ENCODE results near the gene DDRGK1. TPM values are rescaled to one million over a fixed set of nuclear protein-coding genes. Genes with fewer than 3 reads are reported as not detected.

DDRGK1 gene
- total RNA-seq, 1 experiment from 2014 or later: 65.5 TPM

DNA sequence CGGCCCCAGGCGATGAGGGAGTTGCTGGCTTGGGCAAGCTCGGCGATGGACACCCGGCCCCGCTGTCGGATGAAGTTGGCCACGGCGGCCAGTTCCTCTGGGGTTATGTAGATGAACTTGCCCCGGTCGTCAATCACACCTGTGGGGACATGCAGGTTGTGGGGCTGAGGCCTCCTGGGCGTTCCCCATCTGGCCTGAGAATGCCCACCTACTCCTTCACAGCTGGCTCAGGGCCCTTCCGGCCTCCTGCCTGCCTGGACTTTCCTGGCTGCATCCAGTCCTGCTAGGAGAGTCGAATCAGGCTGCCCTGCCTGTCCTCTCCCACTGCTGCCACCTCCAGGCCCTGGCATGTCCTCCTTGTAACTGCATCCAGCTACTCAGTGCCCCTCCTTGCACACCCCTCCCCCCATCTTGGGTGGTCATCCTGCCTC lies 13.8 kb downstream of the DDRGK1 start:
- no peaks in the 10 kb centered on the region for H3K9me3 ChIP-seq (ENCODE audit: control insufficient read depth, insufficient read depth, low read depth, low read length)
- DNase-seq (ENCODE audit: low read depth, low spot score): no peak
- POLR2A ChIA-PET: no interaction called here
- TF ChIP-seq, protein P1, sequence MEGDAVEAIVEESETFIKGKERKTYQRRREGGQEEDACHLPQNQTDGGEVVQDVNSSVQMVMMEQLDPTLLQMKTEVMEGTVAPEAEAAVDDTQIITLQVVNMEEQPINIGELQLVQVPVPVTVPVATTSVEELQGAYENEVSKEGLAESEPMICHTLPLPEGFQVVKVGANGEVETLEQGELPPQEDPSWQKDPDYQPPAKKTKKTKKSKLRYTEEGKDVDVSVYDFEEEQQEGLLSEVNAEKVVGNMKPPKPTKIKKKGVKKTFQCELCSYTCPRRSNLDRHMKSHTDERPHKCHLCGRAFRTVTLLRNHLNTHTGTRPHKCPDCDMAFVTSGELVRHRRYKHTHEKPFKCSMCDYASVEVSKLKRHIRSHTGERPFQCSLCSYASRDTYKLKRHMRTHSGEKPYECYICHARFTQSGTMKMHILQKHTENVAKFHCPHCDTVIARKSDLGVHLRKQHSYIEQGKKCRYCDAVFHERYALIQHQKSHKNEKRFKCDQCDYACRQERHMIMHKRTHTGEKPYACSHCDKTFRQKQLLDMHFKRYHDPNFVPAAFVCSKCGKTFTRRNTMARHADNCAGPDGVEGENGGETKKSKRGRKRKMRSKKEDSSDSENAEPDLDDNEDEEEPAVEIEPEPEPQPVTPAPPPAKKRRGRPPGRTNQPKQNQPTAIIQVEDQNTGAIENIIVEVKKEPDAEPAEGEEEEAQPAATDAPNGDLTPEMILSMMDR (IDR thresholded peaks at IDR 0.05): no peak
- TF ChIP-seq, protein P2, sequence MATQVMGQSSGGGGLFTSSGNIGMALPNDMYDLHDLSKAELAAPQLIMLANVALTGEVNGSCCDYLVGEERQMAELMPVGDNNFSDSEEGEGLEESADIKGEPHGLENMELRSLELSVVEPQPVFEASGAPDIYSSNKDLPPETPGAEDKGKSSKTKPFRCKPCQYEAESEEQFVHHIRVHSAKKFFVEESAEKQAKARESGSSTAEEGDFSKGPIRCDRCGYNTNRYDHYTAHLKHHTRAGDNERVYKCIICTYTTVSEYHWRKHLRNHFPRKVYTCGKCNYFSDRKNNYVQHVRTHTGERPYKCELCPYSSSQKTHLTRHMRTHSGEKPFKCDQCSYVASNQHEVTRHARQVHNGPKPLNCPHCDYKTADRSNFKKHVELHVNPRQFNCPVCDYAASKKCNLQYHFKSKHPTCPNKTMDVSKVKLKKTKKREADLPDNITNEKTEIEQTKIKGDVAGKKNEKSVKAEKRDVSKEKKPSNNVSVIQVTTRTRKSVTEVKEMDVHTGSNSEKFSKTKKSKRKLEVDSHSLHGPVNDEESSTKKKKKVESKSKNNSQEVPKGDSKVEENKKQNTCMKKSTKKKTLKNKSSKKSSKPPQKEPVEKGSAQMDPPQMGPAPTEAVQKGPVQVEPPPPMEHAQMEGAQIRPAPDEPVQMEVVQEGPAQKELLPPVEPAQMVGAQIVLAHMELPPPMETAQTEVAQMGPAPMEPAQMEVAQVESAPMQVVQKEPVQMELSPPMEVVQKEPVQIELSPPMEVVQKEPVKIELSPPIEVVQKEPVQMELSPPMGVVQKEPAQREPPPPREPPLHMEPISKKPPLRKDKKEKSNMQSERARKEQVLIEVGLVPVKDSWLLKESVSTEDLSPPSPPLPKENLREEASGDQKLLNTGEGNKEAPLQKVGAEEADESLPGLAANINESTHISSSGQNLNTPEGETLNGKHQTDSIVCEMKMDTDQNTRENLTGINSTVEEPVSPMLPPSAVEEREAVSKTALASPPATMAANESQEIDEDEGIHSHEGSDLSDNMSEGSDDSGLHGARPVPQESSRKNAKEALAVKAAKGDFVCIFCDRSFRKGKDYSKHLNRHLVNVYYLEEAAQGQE (IDR thresholded peaks at IDR 0.05; ENCODE audit: insufficient read depth in 1 of 2, low read depth in 2 of 2, low read length in 1 of 2): no peak
- TF ChIP-seq TCF7L2 (IDR thresholded peaks at IDR 0.05; ENCODE audit: low read depth, low read length): no peak
- TF ChIP-seq POLR2AphosphoS5 (IDR thresholded peaks at IDR 0.05; ENCODE audit: low read depth, low read length): no peak
- no peak for TF ChIP-seq SIN3A (IDR thresholded peaks at IDR 0.05; ENCODE audit: borderline replicate concordance, insufficient read depth, low read depth, low read length)
- ATAC-seq: peak; percentile 54; the same call in 1 of the 2 replicates
- H3K4me3 ChIP-seq (ENCODE audit: low read depth in 2 of 2, low read length in 2 of 2): no peak overlapping the region
- H3K27ac ChIP-seq (ENCODE audit: low read length): no peak overlapping the region
- intact Hi-C loops (cut with micrococcal nuclease; ENCODE audit: unreplicated experiment): no loop called here
- no TSS peak for BruUV-seq (replicated peaks)
- H3K36me3 ChIP-seq (ENCODE audit: control insufficient read depth, insufficient read depth, low read length): 0 out of 2 replicates have a peak, but pooled peaks cover 2% of the 10 kb centered on the region
- H3K4me1 ChIP-seq (ENCODE audit: control insufficient read depth, insufficient read depth, low read length): no peaks in the 10 kb centered on the region
- CTCF ChIA-PET: interaction anchor here (0.5 kb wide), 1 partner anchor 75 kb away, joined by 6 read pairs; no protein-coding TSS in a partner anchor
- no peaks in the 10 kb centered on the region for H3K27me3 ChIP-seq (ENCODE audit: control insufficient read depth, insufficient read depth, low read length)
- in situ Hi-C loops (cut with HindIII; ENCODE audit: low pct_unique_long_range_greater_than_20kb, low sequenced_read_pairs): no loop called here

DNA sequence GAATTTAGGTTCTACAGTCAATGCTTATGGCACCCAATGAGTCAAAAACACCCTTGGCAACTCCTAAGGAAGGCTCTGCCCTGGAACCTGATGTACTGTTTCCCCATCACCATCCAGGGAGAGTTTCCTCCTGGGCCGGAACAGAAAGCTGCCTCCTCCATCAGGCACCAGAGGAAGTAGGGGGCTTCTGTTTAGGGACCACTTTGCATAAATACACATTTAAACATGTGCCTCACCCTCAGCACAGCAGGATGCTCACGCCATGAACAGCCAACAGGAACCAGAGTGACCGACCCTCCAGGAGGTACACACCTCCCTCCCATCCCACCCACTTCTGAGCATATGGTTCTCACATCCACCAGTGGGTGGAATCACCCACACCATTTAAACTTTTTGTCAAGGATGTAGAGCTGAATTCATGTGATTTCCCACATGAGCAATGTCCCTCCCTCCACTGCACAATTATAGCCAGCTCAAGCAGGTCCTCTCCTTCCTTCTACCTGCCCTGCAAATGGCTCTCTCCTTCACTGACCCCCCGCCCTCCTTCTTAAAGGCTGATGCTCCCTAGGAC lies 14.8 kb downstream of the DDRGK1 start:
- intact Hi-C loops (cut with micrococcal nuclease; ENCODE audit: unreplicated experiment): no loop called here
- CTCF ChIA-PET: no interaction called here
- H3K4me3 ChIP-seq (ENCODE audit: low read depth in 2 of 2, low read length in 2 of 2): no peak overlapping the region
- no peaks in the 10 kb centered on the region for H3K4me1 ChIP-seq (ENCODE audit: control insufficient read depth, insufficient read depth, low read length)
- H3K27me3 ChIP-seq (ENCODE audit: control insufficient read depth, insufficient read depth, low read length): no peaks in the 10 kb centered on the region
- in situ Hi-C loops (cut with HindIII; ENCODE audit: low pct_unique_long_range_greater_than_20kb, low sequenced_read_pairs): no loop called here
- H3K36me3 ChIP-seq (ENCODE audit: control insufficient read depth, insufficient read depth, low read length): 0 out of 2 replicates have a peak, but pooled peaks cover 2% of the 10 kb centered on the region
- no peak overlapping the region for H3K27ac ChIP-seq (ENCODE audit: low read length)
- no peaks in the 10 kb centered on the region for H3K9me3 ChIP-seq (ENCODE audit: control insufficient read depth, insufficient read depth, low read depth, low read length)
- no TSS peak for BruUV-seq (replicated peaks)
- DNase-seq (ENCODE audit: low read depth, low spot score) (no peak), ATAC-seq (no peak)
- POLR2A ChIA-PET: no interaction called here
- TF ChIP-seq, protein P2 (IDR thresholded peaks at IDR 0.05; ENCODE audit: insufficient read depth in 1 of 2, low read depth in 2 of 2, low read length in 1 of 2): no peak
- TF ChIP-seq, protein P1 (IDR thresholded peaks at IDR 0.05): no peak
- no peak for TF ChIP-seq POLR2AphosphoS5 (IDR thresholded peaks at IDR 0.05; ENCODE audit: low read depth, low read length)
- TF ChIP-seq TCF7L2 (IDR thresholded peaks at IDR 0.05; ENCODE audit: low read depth, low read length): no peak
- TF ChIP-seq SIN3A (IDR thresholded peaks at IDR 0.05; ENCODE audit: borderline replicate concordance, insufficient read depth, low read depth, low read length): no peak
